Right cardiac atrium (tissue), 5 donors: ENCODE measurements around the gene SEMA4F. TPM values are rescaled to one million over a fixed set of nuclear protein-coding genes. Genes with fewer than 3 reads are reported as not detected.

ENCODE experiments used
- ATAC-seq, 2 donors: fragments of 200-7000 bp; cut with Tn5 transposase; one replicate each; pipeline versions ENCODE4 v1.8.0 to v1.9.1; 2020; ENCODE audit warnings: moderate library complexity in 2 of 2, mild to moderate bottlenecking in 1 of 2
- DNase-seq, 3 donors: peaks; one replicate each; pipeline ENCODE4 v3.0.0-alpha.2; 2020
- H3K27ac ChIP-seq: one replicate; pipeline ENCODE4 v1.5.1; 2013; ENCODE audit warnings: mild to moderate bottlenecking, low read length, control low read depth, moderate library complexity
- H3K27me3 ChIP-seq: one replicate; pipeline ENCODE4 v1.6.1; 2013; ENCODE audit not compliant: control insufficient read depth, insufficient read depth
- H3K4me1 ChIP-seq: one replicate; pipeline ENCODE4 v1.6.1; 2013; ENCODE audit warnings: low read length; ENCODE audit not compliant: control insufficient read depth, insufficient read depth
- H3K4me3 ChIP-seq: one replicate; pipeline ENCODE4 v1.5.1; 2013; ENCODE audit warnings: low read length, control low read depth
- H3K9me3 ChIP-seq: one replicate; pipeline ENCODE4 v1.6.1; 2013; ENCODE audit warnings: low read length; ENCODE audit not compliant: control insufficient read depth
- WGBS: extraction: QIAGEN DNeasy Blood & Tissue Kit; methylation state at CpG from one replicate; pipeline ENCODE4 v1.1.7; 2013; 5-methylcytosine and 5-hydroxymethylcytosine counted together
- intact Hi-C, 4 donors: fragments of 100-400 bp; cut with DNase I; formaldehyde crosslinking; loops; one replicate each; pipeline versions ENCODE4 v1.11.0 to v1.14.0; 2022 to 2023
- polyA plus RNA-seq: library from polyadenylated mRNA; stranded (reverse); fragments of 200-250 nt; gene quantifications from one replicate; pipeline ENCODE4 v1.2.3, GENCODE V29; 2013
- total RNA-seq, 4 donors: library from RNA; stranded (reverse); fragmentation: NEBNext Ultra II Directional; extraction: Animal tissue kit (Norgen Biotek cat#: 25700); gene quantifications; one replicate each; pipeline ENCODE4 v1.2.1, GENCODE V29; 2021
- donor health status: healthy with polysubstance abuse.
- donor health status: DM: no; HTN: yes; CAD: no.
- donor health status: DM: no; HTN: no; CAD: no.
- donor health status: DM: no; HTN: yes; CAD: no; lungs with severe emphysema.
- donor health status: DM: yes; HTN: yes; CAD: no.

SEMA4F gene
- total and polyA plus RNA-seq, 5 donors: 1.7 to 5.3 (median 3.9) TPM

DNA sequence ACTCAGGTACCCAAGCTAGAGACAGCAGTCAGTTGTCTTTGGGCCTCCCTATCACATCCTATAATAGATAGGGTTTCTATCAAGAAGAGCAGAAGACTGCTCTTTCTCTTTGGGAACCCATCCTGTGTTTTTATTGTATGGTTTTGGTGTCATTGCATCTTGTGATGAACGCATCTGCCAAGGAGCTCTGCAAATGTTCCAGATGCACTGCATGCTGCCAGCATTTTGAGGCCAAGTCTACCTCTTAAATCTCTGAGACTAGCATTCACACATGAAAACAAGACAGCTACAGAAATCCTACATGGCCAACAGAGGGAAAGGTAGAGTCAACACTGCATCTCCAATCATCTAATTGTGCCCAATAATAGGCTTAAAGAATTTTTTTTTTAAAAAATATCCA, 14.0 kb downstream of the SEMA4F start:
- Histone ChIP-seq H3K27ac (no peak overlapping the region), H3K27me3 (no peaks in the 10 kb centered on the region), H3K9me3 (no peaks in the 10 kb centered on the region), H3K4me3 (no peak overlapping the region), H3K4me1 (no peaks in the 10 kb centered on the region)
- WGBS: 95% methylated on average over 1 of the region's 1 CpG
- intact Hi-C loops: no loop called here
- ATAC-seq (no peak), DNase-seq (no peak)

DNA sequence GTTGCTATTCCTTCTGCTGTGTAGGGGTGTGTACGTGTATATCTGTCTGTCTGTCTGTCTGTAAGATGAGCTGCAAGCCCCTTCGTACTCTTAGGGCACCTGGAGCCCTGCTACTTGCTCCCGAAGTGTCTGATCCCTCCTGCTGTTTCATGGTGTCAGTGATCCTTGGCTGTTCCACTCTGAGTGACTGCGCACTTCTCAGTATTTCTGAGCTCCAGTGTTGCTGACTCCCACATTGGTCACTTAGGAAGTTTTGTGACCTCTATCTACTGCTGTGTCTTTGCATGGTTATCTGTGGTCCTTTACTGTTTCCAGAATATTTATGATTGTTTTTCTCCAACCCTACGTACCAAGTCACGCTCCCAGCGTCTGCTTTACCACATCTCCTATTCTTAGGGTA, 16.2 kb downstream of the SEMA4F start:
- WGBS: 92% methylated on average over 7 of the region's 7 CpGs
- Histone ChIP-seq H3K4me3 (no peak overlapping the region), H3K9me3 (no peaks in the 10 kb centered on the region), H3K27ac (no peak overlapping the region), H3K4me1 (no peaks in the 10 kb centered on the region), H3K27me3 (no peaks in the 10 kb centered on the region)
- ATAC-seq (no peak), DNase-seq (no peak)
- intact Hi-C loops: no loop called here

DNA sequence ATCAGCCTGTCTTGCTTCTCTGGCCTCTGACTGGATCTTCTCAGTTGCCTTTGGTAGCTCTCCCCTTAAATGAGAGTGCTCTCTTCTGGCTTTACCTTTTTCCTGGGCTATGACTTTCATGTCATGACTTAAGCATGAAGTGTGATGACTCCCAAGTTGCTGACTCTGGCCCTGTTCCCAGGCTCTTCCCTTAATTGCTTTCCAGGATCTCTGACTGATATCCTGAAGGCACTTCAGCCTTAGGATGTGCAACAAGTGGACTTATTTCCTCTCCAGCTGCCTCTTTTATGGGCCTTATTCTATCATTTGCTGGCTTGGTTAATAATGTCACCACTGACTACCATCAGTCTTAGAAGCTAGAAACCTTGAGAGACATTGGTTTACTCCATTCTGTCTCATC, 17.4 kb downstream of the SEMA4F start:
- no peak overlapping the region for H3K4me3 ChIP-seq
- ATAC-seq (no peak), DNase-seq (no peak)
- no peak overlapping the region for H3K27ac ChIP-seq
- no peaks in the 10 kb centered on the region for H3K9me3 ChIP-seq
- H3K4me1 ChIP-seq: no peaks in the 10 kb centered on the region
- H3K27me3 ChIP-seq: no peaks in the 10 kb centered on the region
- intact Hi-C loops: no loop called here

GRCh38 chr2:74673826-74674528, 19.9 kb downstream of the SEMA4F start:
- Histone ChIP-seq H3K4me1 (no peaks in the 10 kb centered on the region), H3K9me3 (no peaks in the 10 kb centered on the region), H3K4me3 (no peak overlapping the region), H3K27ac (no peak overlapping the region), H3K27me3 (no peaks in the 10 kb centered on the region)
- DNase-seq (no peak), ATAC-seq (no peak)
- 82% methylated on average over 7 of the region's 7 CpGs for WGBS
- intact Hi-C loops: no loop called here

DNA sequence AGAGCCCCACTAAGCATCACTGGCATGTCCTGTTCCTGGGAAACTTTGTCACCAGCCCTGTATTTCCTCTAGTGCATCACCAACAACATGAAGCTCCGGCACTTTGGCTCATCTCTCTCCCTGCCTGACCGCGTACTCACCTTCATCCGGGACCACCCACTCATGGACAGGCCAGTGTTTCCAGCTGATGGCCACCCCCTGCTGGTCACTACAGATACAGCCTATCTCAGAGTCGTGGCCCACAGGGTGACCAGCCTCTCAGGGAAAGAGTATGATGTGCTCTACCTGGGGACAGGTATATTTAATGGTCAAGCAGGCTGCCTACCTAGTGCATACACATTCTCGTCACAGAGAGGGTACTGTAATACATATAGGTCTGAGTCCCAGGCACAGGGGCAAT, 21.0 kb downstream of the SEMA4F start:
- Histone ChIP-seq H3K9me3 (no peaks in the 10 kb centered on the region), H3K4me3 (no peak overlapping the region), H3K27ac (no peak overlapping the region), H3K4me1 (no peaks in the 10 kb centered on the region), H3K27me3 (no peaks in the 10 kb centered on the region)
- intact Hi-C loops: no loop called here
- ATAC-seq (no peak), DNase-seq (no peak)
- 86% methylated on average over 6 of the region's 6 CpGs for WGBS

- DNase-seq (no peak), ATAC-seq (no peak)
- Histone ChIP-seq H3K4me3 (no peak overlapping the region), H3K27me3 (no peaks in the 10 kb centered on the region), H3K9me3 (no peaks in the 10 kb centered on the region), H3K4me1 (no peaks in the 10 kb centered on the region), H3K27ac (no peak overlapping the region)
- 87% methylated on average over 4 of the region's 4 CpGs for WGBS
- intact Hi-C loops: no loop called here
Observed at GRCh38 chr2:74676331-74676730, 22.3 kb downstream of the SEMA4F start.

DNA sequence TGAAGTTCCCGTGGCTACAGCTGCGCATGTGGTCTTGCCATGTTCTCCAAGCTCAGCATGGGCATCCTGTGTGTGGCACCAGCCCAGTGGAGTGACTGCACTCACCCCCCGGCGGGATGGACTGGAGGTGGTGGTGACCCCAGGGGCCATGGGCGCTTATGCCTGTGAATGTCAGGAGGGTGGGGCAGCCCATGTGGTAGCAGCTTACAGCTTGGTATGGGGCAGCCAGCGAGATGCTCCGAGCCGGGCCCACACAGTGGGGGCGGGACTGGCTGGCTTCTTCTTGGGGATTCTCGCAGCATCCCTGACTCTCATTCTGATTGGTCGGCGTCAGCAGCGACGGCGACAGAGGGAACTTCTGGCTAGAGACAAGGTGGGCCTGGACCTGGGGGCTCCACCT, 25.6 kb downstream of the SEMA4F start:
- Histone ChIP-seq H3K4me3 (no peak overlapping the region), H3K9me3 (no peaks in the 10 kb centered on the region), H3K4me1 (no peaks in the 10 kb centered on the region), H3K27me3 (no peaks in the 10 kb centered on the region), H3K27ac (no peak overlapping the region)
- peak in 1 of 3 donors; percentile 56 for DNase-seq
- intact Hi-C loops: no loop called here
- ATAC-seq: no peak
- WGBS: 97% methylated on average over 15 of the region's 15 CpGs

DNA sequence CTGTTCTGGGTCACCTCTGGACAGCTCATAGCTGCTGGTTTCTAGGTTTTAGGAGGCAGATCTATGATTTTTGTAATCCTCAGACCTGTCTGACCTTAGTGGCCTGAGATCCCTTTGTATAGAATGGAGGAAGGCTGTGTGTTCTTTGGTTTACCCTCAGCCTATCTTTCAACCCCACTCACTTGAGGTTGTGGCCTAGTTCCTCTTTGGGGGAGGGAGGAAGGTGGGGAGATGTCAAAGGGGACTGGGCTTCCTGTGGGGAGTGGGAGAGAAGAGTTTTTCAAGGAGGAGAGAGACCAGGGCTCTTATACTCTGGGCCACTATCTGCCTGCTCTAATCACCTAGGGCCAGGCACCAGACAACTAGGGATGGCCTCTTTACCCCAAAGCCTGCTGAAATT, 28.5 kb downstream of the SEMA4F start:
- Histone ChIP-seq H3K9me3 (no peaks in the 10 kb centered on the region), H3K4me3 (no peak overlapping the region), H3K4me1 (no peaks in the 10 kb centered on the region), H3K27ac (no peak overlapping the region), H3K27me3 (no peaks in the 10 kb centered on the region)
- DNase-seq (no peak), ATAC-seq (no peak)
- intact Hi-C loops: no loop called here

GRCh38 chr2:74685408-74685807, 31.4 kb downstream of the SEMA4F start:
- ATAC-seq: no peak
- no peaks in the 10 kb centered on the region for H3K9me3 ChIP-seq
- WGBS: 89% methylated on average over 3 of the region's 3 CpGs
- no peaks in the 10 kb centered on the region for H3K27me3 ChIP-seq
- no peak for DNase-seq
- no peak overlapping the region for H3K27ac ChIP-seq
- intact Hi-C loops: no loop called here
- H3K4me3 ChIP-seq: no peak overlapping the region
- H3K4me1 ChIP-seq: no peaks in the 10 kb centered on the region

DNA sequence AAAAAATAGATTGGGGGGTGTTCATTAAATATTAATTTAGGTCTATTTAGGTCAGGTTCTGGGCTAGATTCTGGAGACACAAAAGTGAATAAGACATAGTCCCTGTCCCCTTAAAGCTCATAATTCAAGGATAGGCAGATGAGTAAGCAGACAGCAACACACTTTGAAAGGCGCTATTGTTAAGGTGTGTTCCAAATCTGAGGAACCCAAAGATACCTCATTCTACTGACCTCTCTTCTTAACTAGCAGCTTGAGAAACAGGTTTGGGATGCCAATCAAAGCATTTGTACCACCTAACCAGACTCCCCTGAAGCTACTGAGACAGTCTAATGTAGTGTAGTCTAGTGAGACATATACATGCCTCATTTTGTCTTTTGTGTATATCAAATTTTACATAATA, 34.8 kb downstream of the SEMA4F start:
- Histone ChIP-seq H3K9me3 (no peaks in the 10 kb centered on the region), H3K27ac (no peak overlapping the region), H3K27me3 (no peaks in the 10 kb centered on the region), H3K4me3 (no peak overlapping the region), H3K4me1 (no peaks in the 10 kb centered on the region)
- ATAC-seq (no peak), DNase-seq (no peak)
- intact Hi-C loops: no loop called here
- 92% methylated on average over 1 of the region's 1 CpG for WGBS

DNA sequence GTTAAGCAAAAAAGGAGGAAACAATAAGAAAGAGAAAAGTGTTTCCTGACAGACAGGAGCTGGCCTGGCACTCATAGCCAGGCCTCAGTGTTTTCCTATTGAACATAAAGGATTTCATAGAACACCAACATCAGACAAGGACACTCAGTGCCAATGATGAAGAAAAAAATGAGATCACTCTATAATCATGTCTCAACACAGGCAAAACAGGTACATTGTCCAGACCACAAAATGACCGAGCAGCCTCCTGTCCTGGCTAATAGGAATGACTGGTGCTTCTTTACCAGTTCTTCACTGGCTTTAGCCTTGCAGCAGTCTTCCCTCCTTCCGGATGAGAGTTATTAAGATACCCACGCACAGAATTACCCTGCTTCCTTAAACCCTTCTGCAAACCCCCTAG, 35.6 kb downstream of the SEMA4F start:
- Histone ChIP-seq H3K9me3 (no peaks in the 10 kb centered on the region), H3K4me3 (no peak overlapping the region), H3K27me3 (no peaks in the 10 kb centered on the region), H3K27ac (no peak overlapping the region), H3K4me1 (no peaks in the 10 kb centered on the region)
- DNase-seq (no peak), ATAC-seq (no peak)
- intact Hi-C loops: loop anchor here in 2 of 4 donors (5.0 kb wide), 1 partner anchor 188 kb away; no protein-coding TSS in a partner anchor
- 69% methylated on average over 3 of the region's 3 CpGs for WGBS

DNA sequence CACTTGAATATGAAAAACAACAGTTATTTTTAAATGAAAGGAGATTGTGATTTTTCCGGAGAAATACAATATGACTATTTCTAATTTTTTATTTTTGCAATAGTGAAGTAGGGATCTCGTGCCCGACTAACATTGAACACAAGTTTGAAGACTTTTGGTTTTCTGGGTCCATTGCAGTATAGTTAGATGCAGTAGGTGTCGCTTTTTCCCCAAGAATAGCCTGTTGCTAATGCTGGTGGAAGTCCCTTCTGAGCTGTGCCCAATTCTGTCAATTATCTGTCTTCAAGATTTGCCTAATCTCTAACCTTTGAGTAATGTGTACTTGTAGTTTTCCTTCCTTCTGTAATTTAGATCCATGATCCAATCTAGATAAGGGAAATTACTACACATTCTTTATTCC, 36.5 kb downstream of the SEMA4F start:
- ATAC-seq: peak; percentile 82 to 83
- no peak overlapping the region for H3K4me3 ChIP-seq
- DNase-seq: no peak
- WGBS: 11% methylated on average over 4 of the region's 4 CpGs
- H3K9me3 ChIP-seq: no peaks in the 10 kb centered on the region
- H3K4me1 ChIP-seq: no peaks in the 10 kb centered on the region
- intact Hi-C loops: loop anchor here in 2 of 4 donors (5.0 kb wide), 1 partner anchor 187 kb away; no protein-coding TSS in a partner anchor
- H3K27me3 ChIP-seq: no peaks in the 10 kb centered on the region
- no peak overlapping the region for H3K27ac ChIP-seq
